Activated CD4-positive, alpha-beta T cell treated with anti-CD3 and anti-CD28 coated beads, Interleukin-2, amount 50 U/mL, for 48 hours (primary cell): Measurements from ENCODE around the gene SUN3.
A peak's percentile ranks its signal among the peaks of the same experiment; 100 is the strongest.
"Not testable (repeated sequence)": the region's sequence is repeated elsewhere in the genome, so short reads cannot be mapped to it uniquely, and the experiment has no call there.

Source experiments
- DNase-seq, 2 experiments: peaks; one replicate each; pipeline ENCODE4 v3.0.0-alpha.2; 2020

The SUN3 gene

DNA sequence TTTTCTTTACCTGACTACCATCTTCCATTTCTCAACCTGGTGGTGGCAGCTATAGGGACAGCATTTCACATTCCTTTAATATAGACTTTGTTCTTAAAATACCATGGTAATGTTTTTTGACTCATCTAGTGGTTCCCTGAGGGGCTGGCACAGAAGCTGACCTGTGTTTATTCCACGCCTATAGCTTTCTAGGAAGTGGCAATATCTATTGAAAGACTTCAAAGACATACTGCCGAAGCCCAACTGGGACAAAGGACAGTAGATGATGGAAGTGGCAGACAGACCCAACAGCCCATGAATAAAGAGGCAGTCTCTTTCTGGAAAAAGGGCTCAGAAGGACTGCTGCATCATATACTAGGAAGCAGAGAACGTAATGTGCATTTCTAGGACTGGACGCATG is 11.2 kb downstream of the SUN3 start:
- no peak for DNase-seq

DNA sequence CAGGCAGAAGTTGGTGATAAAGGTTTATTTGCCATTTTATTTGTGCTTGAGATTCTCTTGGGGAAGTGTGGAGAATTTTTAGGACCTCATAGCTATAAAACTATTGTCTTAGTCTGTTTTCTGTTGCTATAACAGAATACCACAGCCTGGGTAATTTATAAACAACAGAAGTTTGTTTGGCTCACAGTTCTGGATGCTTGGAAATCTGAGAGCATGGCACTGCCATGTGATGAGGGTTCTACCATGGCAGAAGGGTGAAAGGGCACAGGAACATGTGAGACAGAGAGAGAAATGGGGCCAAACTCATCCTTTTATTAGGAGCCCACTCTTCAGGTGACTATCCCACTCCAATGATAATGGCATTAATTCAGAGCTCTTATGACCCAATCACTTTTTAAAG is 12.3 kb downstream of the SUN3 start:
- no peak for DNase-seq

DNA sequence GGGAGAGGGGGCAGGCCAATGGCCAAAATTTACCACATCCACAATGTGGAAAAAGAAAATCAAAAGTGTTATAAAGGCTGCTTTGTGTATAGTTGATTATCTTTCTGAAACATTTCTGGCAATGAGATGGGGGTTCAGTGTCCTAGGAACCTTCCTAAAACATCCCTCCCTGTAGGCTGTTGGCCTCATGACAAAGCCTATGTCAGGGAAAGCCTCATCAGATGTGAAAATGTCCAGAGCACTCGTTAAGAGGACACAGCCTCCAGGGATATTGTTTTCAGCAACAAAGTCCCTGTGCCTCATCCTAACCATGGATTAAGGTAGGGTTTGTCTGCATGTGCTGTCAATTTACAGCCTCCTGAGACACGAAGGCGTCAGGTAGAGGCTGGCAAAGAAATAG is 17.0 kb downstream of the SUN3 start:
- no peak for DNase-seq

DNA sequence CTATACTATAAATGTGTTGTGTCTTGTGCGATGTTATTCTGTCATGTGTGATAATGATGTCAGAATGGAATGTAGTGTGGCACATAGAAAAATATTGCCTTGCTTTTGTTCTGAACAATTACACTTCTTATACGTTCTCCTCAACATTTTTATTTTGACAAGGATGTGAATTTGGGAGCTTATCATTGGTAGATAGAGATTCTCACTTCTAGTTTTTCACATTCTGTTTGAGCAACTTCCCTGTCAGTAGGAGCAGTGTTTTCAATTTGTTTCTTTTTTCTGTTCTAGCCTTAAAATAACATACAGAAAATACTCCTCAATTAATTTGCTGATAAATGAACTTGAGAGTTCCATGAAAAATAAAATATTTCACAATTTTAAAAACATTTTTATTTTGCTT is 17.6 kb downstream of the SUN3 start:
- DNase-seq = no peak

DNA sequence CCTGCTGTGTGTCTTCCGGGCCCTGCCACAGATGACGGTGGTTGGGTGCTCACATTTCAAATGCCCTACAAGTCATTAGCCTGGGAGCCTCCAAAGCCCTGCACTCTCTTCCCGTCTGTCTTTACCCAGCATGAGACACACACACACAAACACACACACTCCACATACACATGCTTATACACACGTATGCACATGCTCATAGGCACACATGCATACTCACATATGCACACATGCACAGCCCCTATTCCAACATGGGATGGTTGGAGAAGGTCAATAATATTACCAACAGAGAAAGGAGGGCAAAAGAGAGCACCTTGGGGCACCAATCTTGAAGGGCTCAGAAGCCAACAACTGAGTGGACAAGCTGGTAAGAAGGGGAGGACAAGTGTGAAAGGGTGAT is 19.0 kb downstream of the SUN3 start:
- no peak for DNase-seq

DNA sequence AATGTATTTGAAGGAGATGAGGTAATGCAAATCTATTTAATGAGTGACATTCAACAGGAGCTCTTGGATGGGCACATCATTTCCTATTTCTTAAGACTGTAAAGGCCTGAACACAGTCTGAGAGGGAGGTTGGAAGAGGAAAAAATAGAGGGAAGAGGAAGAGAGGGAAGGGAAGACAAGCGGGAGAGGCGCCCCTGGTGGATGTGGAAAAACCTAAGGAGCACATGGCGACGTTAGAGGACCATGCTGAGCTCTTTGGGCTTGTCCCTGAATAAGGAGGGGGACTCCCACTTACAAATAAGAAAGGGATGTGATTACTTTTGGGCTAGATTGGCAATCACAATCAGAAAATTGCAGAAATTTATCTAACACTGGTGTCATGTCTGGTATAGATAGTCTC is 19.6 kb downstream of the SUN3 start:
- no peak for DNase-seq

DNA sequence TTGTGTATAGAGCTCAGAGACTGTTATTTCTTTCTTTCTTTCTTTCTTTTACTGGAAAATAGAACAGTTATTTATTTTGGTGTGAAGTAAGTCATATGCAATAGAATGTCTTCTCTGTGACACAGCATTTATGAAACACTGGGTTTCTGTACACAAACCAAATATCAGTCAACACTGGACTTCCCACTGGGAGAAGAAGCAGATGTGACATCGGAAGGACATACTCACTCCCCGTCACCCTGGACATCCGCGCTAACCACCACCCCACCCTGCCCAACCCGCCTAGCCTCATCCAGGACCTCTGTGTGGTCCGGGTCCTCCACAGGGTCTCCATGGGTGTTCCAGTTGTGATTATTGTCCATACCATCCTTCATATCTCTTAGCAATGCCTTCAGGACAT is 22.0 kb downstream of the SUN3 start:
- no peak for DNase-seq

DNA sequence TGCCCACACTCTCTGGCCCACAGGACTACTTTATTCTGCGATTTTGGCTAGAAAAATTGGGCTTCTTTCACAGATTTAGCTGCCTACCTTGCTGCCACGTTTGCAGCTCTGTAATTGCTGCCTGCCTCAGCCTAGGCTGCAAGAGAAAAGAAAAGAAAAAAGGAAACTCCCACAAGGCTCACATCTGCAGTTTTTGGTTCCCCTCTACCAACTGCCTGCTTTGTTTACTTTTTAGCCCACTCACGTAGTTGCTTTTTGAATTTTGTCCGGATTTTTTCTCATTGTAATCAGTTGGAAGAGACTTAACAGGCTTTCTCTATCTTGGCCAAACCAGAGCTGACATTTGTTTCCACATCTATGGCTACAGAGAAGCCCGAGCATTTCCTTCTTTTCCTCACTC is 24.3 kb downstream of the SUN3 start:
- no peak for DNase-seq

DNA sequence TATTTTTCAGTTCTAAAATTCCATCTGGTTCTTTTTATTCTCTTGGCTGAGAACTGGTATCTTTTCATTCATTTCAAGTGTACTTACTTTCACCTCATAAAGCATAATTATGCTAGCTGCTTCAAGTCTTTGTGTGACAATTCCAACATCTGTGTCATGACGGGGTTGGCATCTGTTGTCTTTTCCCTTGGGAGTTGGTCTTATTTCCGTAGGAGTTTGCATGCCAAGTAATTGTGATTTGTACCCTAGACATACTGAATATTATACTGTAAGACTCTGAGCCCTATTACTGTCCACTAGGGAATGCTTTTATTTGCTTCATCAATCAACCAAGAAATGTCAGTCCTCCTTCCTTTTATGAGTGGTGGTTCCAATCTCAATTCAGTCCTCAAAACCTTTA is 24.9 kb downstream of the SUN3 start:
- no peak for DNase-seq

DNA sequence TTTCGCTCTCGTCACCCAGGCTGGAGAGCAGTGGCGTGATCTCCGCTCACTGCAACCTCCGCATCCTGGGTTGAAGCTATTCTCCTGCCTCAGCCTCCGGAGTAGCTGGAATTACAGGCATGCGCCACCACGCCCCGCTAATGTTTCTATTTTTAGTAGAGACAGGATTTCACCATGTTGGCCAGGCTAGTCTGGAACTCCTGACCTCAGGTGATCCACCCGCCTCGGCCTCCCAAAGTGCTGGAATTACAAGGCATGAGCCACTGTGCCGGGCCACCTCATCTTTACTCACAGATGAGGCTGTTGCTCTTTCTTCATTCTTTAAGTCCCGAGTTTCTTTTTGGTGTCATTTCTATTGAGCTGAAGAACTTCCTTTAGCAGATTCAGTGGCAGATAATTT is 28.7 kb downstream of the SUN3 start:
- DNase-seq = not testable (repeated sequence)

DNA sequence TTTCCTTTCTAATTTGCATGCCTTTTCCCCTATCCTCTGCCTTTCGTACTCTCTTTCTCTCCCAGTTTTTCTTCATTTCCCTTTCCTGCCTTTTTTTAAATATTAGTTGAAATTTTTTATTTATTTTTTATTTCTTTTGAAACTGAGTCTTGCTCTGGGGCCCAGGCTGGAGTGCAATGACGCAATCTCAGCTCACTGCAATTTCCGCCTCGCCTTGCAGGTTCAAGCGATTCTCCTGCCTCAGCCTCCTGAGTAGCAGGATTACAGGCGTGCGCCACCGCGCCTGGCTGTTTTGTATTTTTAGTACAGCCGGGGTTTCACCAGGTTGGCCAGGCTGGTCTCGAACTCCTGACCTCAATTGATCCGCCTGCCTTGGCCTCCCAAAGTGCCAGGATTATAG is 29.5 kb downstream of the SUN3 start:
- no peak for DNase-seq

DNA sequence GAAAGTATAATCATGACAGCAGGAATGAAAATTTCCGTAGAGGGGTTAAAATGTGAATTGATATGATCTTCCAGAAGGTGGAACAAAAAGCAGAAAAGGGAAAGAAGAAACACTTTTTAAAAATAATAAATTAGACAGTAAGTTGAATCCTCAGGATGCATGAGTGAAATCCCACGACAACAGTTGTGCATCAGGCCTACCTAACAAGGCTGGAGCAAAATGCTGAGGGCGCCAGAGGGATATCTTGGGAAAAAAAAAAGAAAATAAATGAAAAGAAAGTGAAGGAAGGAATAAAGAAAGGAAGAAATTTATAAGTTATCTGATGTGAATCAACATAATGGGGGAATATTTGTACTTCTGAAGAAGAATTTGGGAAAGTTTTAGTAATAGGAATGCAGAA is 36.5 kb downstream of the SUN3 start:
- no peak for DNase-seq

DNA sequence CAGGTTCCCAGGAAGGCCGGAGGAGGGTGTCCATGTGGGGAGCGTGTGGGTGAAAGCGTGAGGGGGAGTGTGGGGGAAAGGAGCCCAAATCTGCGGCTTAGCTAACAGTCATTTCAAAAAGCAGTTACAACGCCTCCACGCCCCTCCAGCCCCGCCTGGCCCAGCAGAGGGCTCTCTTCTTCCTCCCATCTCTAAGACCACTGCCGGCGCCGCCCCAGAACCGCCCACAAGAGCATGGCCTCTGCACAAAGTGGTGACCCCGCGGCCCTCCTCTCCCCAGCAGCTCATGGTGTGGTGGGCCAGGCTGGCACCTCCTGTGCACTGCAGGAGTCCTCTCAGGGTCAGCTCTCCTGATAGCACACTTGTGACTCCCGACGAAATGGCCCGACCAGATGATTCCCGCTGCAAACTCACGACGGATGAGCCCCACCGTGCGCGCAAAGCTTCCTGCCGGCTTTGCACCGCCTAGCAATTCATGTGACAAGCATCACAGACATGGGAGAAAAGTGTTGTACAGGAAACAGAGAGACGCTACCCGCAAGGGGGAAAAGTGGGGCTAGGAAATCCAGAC is 37.1 kb downstream of the SUN3 start:
- DNase-seq = peak; percentile 89 to 90

DNA sequence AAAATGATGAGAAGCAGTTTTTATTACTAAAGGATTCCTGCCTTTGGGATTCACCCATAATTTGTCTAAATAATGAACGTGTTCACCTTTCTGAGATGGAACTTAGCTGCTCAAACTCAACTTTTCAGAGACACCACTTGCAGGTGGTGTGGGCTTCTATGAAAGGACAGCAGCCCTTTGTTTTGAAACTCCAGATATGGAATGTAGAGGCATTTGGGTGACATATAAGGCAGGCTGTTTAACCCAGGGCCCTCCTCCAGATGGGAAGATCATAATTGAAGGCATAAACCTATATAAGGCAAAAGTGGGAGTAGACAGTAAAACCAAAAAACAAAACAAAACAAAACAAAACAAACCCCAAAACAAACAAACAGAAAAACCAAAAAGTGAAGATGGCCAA is 37.6 kb downstream of the SUN3 start:
- DNase-seq = no peak

DNA sequence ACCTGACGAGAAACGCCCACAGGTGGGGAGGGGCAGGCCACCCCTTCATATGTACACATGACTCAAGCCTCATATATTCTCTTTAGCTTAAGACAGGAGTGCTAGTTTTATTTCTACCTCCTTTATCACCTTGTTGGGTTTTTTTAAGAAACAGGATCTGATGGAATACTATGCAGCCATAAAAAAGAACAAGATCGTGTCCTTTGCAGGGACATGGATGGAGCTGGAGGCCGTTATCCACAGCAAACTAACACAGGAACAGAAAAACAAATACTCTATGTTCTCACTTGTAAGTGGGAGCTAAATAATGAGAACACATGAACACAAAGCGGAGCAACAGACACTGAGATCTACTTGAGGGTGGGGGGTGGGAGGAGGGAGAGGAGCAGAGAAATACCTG is 38.3 kb downstream of the SUN3 start:
- DNase-seq = no peak

DNA sequence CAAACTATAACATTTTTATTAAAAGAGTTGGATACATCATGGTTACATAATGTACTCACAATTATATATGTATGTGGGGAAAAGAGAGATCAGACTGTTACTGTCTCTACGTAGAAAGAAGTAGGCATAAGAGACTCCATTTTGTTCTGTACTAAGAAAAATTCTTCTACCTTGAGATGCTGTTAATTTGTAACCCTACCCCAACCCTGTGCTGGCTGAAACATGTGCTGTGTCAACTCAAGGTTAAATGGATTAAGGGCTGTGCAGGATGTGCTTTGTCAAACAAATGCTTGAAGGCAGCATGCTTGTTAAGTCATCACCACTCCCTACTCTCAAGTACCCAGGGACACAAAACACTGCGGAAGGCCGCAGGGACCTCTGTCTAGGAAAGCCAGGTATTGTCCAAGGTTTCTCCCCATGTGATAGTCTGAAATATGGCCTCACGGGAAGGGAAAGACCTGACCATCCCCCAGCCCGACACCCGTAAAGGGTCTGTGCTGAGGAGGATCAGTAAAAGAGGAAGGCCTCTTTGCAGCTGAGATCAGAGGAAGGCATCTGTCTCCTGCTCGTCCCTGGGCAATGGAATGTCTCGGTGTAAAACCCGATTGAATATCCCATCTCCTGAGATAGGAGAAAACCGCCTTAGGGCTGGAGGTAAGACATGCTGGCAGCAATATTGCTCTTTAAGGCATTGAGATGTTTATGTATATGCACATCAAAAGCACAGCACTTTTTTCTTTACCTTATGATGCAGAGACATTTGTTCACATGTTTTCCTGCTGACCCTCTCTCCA is 39.1 kb downstream of the SUN3 start:
- DNase-seq = not testable (repeated sequence)

DNA sequence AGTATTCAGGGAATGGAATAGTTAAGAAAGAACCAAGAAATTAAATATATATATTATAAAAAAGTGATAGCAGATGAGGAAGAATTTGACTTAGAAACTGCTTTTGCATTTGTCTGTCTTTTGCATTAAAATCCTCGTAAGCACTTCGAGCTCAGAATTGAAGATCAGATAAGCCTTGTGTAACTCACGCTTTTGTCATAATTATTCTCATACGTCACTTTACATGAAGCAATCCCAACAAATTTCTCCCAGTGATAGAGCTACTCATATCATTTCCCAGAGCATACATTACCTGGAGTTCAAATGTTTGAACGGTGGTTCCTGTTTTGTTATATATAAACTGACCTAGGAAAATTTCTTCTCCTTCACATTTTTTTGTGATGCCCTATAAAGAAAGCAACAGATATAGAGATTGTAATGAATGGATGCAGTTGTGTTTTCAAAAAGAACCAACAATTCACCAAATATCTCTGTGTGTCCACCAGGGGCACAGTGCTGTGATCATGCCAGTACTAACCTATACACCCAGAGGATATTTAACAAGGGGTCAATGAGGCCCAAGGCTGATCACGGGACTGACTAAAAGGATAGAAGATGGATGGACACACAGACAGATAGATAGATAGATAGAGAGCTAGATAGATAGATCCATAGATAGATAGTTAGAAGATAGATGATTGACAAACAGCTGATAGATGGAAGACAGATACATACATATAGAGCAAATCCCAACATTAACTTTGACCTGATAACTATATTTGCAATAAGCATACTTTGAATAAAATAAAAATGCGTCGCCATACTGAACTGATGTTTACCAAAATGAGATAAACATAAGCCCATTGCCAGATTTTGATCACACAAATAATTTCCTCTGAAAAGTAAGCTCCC is 40.2 kb downstream of the SUN3 start:
- DNase-seq = no peak

DNA sequence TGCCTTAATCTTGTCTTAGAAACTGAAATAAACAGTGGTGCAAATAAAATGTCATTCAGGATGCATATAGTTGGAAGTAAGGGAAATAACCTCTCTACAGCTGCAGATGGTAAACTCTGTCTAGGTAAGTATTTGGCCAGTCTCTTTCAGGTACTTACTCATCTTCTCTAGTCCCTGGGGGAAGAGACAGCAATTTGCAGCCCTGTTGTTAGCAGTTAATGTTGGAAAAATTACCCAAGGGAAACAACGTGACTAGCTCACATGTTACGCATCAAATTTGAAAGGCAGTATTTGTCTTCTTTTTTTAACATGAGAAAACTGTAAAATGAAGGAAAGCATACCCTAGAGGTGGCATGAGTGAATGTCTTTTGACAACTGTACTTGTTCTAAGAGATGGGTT is 46.3 kb downstream of the SUN3 start:
- DNase-seq = no peak

DNA sequence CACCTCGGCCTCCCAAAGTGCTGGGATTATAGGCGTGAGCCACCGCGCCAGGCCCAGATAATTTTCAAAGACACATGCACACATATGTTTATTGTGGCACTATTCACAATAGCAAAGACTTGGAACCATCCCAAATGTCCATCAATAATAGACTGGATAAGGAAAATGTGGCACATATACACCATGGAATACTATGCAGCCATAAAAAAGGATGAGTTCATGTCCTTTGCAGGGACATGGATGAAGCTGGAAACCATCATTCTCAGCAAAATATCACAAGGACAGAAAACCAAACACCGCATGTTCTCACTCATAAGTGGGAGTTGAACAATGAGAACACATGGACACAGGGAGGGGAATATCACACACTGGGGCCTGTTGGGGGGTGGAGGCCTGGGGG is 48.3 kb downstream of the SUN3 start:
- DNase-seq = not testable (repeated sequence)

DNA sequence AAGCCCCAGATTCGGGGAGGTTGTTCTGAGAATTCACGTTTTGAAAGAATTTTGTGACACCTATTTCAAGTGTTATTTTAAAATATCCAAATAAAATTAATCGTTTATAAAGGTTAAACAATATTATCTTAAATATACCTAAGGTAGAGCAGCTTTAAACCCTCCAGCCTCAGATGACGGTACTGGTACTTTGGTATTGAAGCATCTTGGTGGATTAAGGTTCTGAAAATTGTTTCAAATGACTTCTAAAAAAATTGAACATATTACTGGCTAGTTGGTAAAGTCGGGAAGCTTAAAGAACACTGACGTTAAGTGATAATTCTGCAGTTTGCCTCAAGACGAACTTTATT is 49.1 kb downstream of the SUN3 start:
- no peak for DNase-seq

DNA sequence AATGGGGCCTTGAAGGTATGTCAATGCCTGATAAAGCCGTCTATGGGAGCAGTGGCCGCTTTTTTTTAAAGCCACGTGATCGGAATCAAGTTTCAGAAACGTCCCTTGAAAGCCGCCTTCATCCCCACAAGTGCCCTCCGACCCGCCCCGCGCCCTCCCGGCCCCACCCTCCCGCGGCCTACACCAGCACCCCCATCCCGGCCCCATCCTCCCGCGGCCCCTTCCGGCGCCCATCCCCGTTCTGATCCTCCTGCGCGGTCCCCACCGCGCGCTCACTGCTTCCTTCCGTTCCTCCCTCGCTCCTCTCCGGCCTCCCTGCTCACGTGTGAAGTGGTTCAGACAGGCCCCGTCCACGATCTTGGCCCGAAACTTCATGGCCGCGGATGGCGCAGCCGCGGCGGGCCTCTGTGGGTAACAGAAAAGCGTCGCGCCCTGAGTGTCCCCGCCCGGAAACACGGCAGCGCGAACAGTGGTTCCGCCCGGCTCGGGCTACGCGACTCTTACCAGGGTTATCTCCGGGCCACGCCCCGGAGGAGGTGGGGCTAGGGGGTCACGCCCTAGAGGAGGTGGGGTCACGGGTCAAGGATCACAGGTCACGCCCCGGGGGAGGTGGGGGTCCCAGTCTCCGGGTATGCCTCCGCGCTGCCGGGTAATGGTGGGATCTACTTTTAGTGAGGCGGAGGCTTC is 49.6 kb downstream of the SUN3 start, which contains the start of gene HUS1:
HUS1 (minus strand) TSS at position 471 of the 687 bp plus-strand sequence; CDS start at position 375, 96 bp downstream.
- peak; percentile 96 to 97 for DNase-seq

DNA sequence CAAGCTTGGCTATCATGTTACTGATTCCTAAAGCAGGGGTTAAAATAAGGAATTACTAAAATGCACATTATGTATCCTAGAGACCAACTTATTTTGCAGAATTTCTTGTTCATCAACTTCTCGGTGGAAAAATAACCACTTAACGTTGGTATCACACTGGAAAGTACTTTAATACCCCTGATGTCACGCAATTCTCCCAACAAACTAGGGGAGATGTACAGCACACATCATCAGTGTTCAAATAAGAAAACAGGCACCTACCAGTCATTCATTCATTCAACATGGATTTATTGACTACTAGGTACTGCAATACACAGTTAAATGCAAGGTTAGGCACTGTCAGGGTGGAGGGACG is 50.1 kb downstream of the SUN3 start:
- DNase-seq = no peak

DNA sequence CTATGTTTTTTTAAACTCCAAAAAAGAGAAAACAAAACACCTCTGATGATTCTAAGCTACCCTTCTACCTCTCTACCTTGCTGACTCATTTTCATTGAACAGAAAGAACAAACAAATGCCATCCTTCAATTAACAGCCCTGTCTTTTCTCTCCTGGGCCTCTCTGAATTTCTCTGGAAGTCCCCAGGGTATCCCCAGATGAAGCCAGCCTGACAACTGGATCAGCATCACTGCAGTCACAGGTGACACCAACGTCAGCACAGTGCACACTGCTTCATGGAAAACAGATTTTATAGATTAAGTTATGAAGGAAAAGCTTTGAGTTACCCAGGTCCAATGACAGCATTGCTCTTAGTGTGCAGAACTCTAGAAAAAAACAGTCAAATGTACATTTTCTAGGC is 55.2 kb downstream of the SUN3 start:
- DNase-seq = peak in 1 of 2 experiments; percentile 12
